SK-N-SH (cell line): ENCODE data around the gene ACYP2.

Experiments
- EP300 ChIP-seq, 2 experiments: IDR thresholded peaks; 2 replicates each; pipeline versions ENCODE4 v1.4.0 to v1.6.1; 2012; ENCODE audit warnings: borderline replicate concordance in 1 of 2, low read depth in 1 of 2, low read length in 1 of 2
- FOXM1 ChIP-seq: IDR thresholded peaks from 2 replicates; pipeline ENCODE4 v1.4.0; 2012; ENCODE audit warnings: low read depth, mild to moderate bottlenecking

DNA sequence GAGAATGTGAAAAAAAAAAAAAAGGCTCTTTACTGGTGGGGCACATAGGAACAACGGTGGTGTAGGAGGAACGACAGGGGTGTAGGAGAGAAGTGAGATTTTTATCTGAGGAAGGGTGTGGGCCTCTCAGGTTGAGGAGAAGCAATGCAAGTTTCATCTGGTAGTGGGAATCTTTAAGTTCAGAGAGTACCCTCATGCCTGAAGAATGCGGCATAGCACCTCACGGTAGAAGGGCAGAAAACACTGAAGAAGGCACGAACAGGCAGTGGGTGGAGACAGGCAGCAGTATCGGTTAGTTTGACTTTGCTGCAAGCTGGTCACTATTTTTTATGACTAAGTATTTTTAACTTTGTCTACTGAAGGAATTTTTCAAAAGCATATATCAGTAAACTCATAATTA lies 192.8 kb downstream of the ACYP2 start:
- TF ChIP-seq EP300 (IDR thresholded peaks at IDR 0.05; ENCODE audit: borderline replicate concordance in 1 of 2, low read depth in 1 of 2, low read length in 1 of 2) (no peak), FOXM1 (no peak)
